Inflammatory macrophage treated with lipopolysaccharide for 1 hour (primary cell): Measurements from ENCODE around the gene TDG.
"Not testable (repeated sequence)": the region's sequence is repeated elsewhere in the genome, so short reads cannot be mapped to it uniquely, and the experiment has no call there.

Source experiments
- DNase-seq, 2 donors: peaks; one replicate each; pipeline ENCODE4 v3.0.0-alpha.2; 2020 to 2022

The TDG gene

GRCh38 chr12:103960616-103961227, 5.0 kb upstream of the TDG start:
- no peak for DNase-seq

GRCh38 chr12:103962493-103962892, 3.2 kb upstream of the TDG start:
- no peak for DNase-seq

GRCh38 chr12:103964805-103965204, 867 bp upstream of the TDG start:
- no peak for DNase-seq

- no peak for DNase-seq
These were observed 450 bp upstream of the TDG start for GRCh38 chr12:103965255-103965589.

- DNase-seq = no peak
These were observed 1.1 kb downstream of the TDG start for GRCh38 chr12:103966736-103967135.

GRCh38 chr12:103969391-103969790, 3.7 kb downstream of the TDG start:
- DNase-seq = no peak

GRCh38 chr12:103973909-103974308, 8.2 kb downstream of the TDG start:
- DNase-seq = no peak

GRCh38 chr12:103975368-103975767, 9.7 kb downstream of the TDG start:
- no peak for DNase-seq

GRCh38 chr12:103978384-103978982, 12.8 kb downstream of the TDG start:
- DNase-seq = peak in 1 of 2 donors; percentile 2

- DNase-seq = no peak
These were observed 21.2 kb downstream of the TDG start for GRCh38 chr12:103986829-103987228.

- no peak for DNase-seq
These were observed 28.6 kb downstream of the TDG start for GRCh38 chr12:103994235-103994634.

- DNase-seq = no peak
These were observed 30.9 kb downstream of the TDG start for GRCh38 chr12:103996595-103996994.

GRCh38 chr12:103997286-103997900, 31.7 kb downstream of the TDG start:
- no peak for DNase-seq

GRCh38 chr12:103998976-103999375, 33.3 kb downstream of the TDG start:
- no peak for DNase-seq

- DNase-seq = no peak
These were observed 35.2 kb downstream of the TDG start for GRCh38 chr12:104000807-104001434.

GRCh38 chr12:104002686-104003085, 37.0 kb downstream of the TDG start:
- DNase-seq = no peak

- no peak for DNase-seq
These were observed 37.9 kb downstream of the TDG start for GRCh38 chr12:104003596-104003995.

- no peak for DNase-seq
These were observed 41.3 kb downstream of the TDG start for GRCh38 chr12:104006929-104007328.

- DNase-seq = no peak
These were observed 44.4 kb downstream of the TDG start for GRCh38 chr12:104010121-104010520.

- no peak for DNase-seq
These were observed 45.0 kb downstream of the TDG start for GRCh38 chr12:104010606-104011169.

GRCh38 chr12:104011253-104011652, 45.6 kb downstream of the TDG start:
- no peak for DNase-seq

- DNase-seq = no peak
These were observed 46.7 kb downstream of the TDG start for GRCh38 chr12:104012331-104012730.

- not testable (repeated sequence) for DNase-seq
These were observed 56.2 kb downstream of the TDG start for GRCh38 chr12:104021862-104022261.

- no peak for DNase-seq
These were observed 57.1 kb downstream of the TDG start for GRCh38 chr12:104022786-104023185.
